D721Med (cell line): ENCODE results near the gene ASZ1.
"Not testable (repeated sequence)": the region's sequence is repeated elsewhere in the genome, so short reads cannot be mapped to it uniquely, and the experiment has no call there.

Experiments used
- DNase-seq: peaks from one replicate; pipeline ENCODE4 v3.0.0; 2011; ENCODE audit warnings: low spot score; ENCODE audit not compliant: insufficient read length
- FAIRE-seq: peaks from 2 replicates; lab custom pipeline; 2011; peaks lifted over from hg19 to GRCh38; lab: Jason Lieb, UNC
- CTCF ChIP-seq: IDR thresholded peaks from 2 replicates; pipeline ENCODE4 v1.5.1; 2012; ENCODE audit warnings: mild to moderate bottlenecking, control low read depth; ENCODE audit not compliant: insufficient read depth; ENCODE audit errors: missing control alignments

The ASZ1 gene

GRCh38 chr7:117424090-117424829 is 3.0 kb downstream of the ASZ1 start:
- no peak for TF ChIP-seq CTCF

GRCh38 chr7:117414591-117414990 is 12.7 kb downstream of the ASZ1 start:
- not testable (repeated sequence) for FAIRE-seq, DNase-seq

More at GRCh38 chr7:117424090-117424829, 3.0 kb downstream of the ASZ1 start:
- DNase-seq = no peak
- FAIRE-seq = no peak

- no peak for FAIRE-seq
- TF ChIP-seq CTCF = no peak
These were observed 14.2 kb downstream of the ASZ1 start for GRCh38 chr7:117412946-117413559.

GRCh38 chr7:117412390-117412789 is 14.9 kb downstream of the ASZ1 start:
- no peak for TF ChIP-seq CTCF
- DNase-seq = no peak
- no peak for FAIRE-seq

More at GRCh38 chr7:117412946-117413559, 14.2 kb downstream of the ASZ1 start:
- no peak for DNase-seq

GRCh38 chr7:117411539-117411938 is 15.8 kb downstream of the ASZ1 start:
- no peak for DNase-seq
- TF ChIP-seq CTCF = no peak
- no peak for FAIRE-seq

- no peak for FAIRE-seq
- DNase-seq = no peak
These were observed 18.5 kb downstream of the ASZ1 start for GRCh38 chr7:117408831-117409230.

DNA sequence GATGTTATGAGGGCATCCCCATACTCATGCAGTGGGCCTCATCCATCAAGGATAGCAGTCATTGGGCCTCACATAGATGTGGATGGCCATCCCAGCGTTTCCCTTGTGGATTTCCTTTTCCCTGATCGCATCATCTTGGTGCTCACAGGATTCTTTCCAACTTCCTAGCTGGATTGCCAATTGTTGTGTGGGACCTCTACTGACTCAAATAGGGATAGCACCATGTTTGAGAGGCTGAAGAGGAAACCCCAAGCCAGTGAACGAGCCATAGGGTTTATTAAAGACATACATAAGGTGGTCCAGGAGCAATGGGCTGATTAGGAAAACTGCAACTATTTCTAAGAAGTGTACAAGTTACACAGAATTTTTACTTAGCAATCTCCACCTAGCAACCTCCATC is 21.8 kb downstream of the ASZ1 start:
- FAIRE-seq (no peak), DNase-seq (no peak)
- TF ChIP-seq CTCF = no peak

More at GRCh38 chr7:117408831-117409230, 18.5 kb downstream of the ASZ1 start:
- TF ChIP-seq CTCF = no peak
